HepG2 (cell line): Measurements from ENCODE around the gene CLCN2. TPM values are rescaled to one million over a fixed set of nuclear protein-coding genes. Genes with fewer than 3 reads are reported as not detected.

Experiments
- HNF1B ChIP-seq: sonication (generic); formaldehyde crosslinking; IDR thresholded peaks from 2 replicates; pipeline ENCODE4 v1.5.1; 2020; ENCODE audit warnings: mild to moderate bottlenecking, moderate library complexity, missing genetic modification reagents
- IRX3 ChIP-seq: sonication (generic); formaldehyde crosslinking; IDR thresholded peaks from 2 replicates; pipeline ENCODE4 v1.8.1; 2023; ENCODE audit warnings: mild to moderate bottlenecking, low read depth, missing genetic modification reagents, borderline replicate concordance
- NFKB2 ChIP-seq: sonication (generic); formaldehyde crosslinking; IDR thresholded peaks from 2 replicates; pipeline ENCODE4 v1.4.0; 2020; ENCODE audit warnings: missing genetic modification reagents, borderline replicate concordance
- POLR2A ChIP-seq, 2 experiments: IDR thresholded peaks; 2 replicates each; pipeline ENCODE4 v1.6.1; 2011; ENCODE audit warnings: low read depth in 2 of 2, low read length in 2 of 2, mild to moderate bottlenecking in 1 of 2, moderate library complexity in 1 of 2; ENCODE audit not compliant: insufficient read depth in 1 of 2
- SAP130 ChIP-seq: IDR thresholded peaks from 2 replicates; pipeline ENCODE4 v1.6.1; 2016; ENCODE audit warnings: low read depth
- SKI ChIP-seq: fragments of 450-650 bp; IDR thresholded peaks from one replicate; pipeline ENCODE4 v1.6.1; 2018; ENCODE audit warnings: mild to moderate bottlenecking; ENCODE audit not compliant: partially characterized antibody
- ZBTB33 ChIP-seq: sonication (generic); formaldehyde crosslinking; IDR thresholded peaks from 2 replicates; pipeline ENCODE4 v1.4.0; 2020; ENCODE audit warnings: missing genetic modification reagents
- ZFP41 ChIP-seq: sonication (generic); formaldehyde crosslinking; IDR thresholded peaks from 2 replicates; pipeline ENCODE4 v1.4.0; 2020; ENCODE audit warnings: mild to moderate bottlenecking, missing genetic modification reagents, borderline replicate concordance
- ZFP82 ChIP-seq: sonication (generic); formaldehyde crosslinking; IDR thresholded peaks from 2 replicates; pipeline ENCODE4 v1.5.1; 2020; ENCODE audit warnings: mild to moderate bottlenecking, missing genetic modification reagents, borderline replicate concordance
- polyA plus RNA-seq, 8 experiments: library from polyadenylated mRNA; depleted of rRNA in 3 of 8; stranded (reverse) in 7 of 8; unstranded in 1 of 8; fragments of >200 nt; fragmentation: Illumina TruSeq in 4 of 8; extraction: Trizol in 4 of 8; gene quantifications; 2 replicates each; pipeline versions ENCODE4 v1.2.1 to v1.2.3, GENCODE V29; 2011 to 2016; ENCODE audit warnings: low read depth in 4 of 8, missing spikeins in 1 of 8, mixed read lengths in 1 of 8; ENCODE audit not compliant: insufficient read depth in 1 of 8
- total RNA-seq, 5 experiments: library from RNA; depleted of rRNA; stranded (reverse); fragments of >200 nt; fragmentation: Illumina TruSeq; extraction: Trizol; gene quantifications; 2 replicates each; pipeline ENCODE4 v1.2.3, GENCODE V29; 2016; ENCODE audit warnings: low read depth in 1 of 5
- TF ChIP-seq, protein P1 (sequence below): sonication (generic); formaldehyde crosslinking; IDR thresholded peaks from 2 replicates; pipeline ENCODE4 v1.5.0; 2020; ENCODE audit warnings: mild to moderate bottlenecking, missing genetic modification reagents, moderate library complexity
- TF ChIP-seq, protein P2 (sequence below): sonication (generic); formaldehyde crosslinking; IDR thresholded peaks from 2 replicates; pipeline ENCODE4 v1.5.1; 2020; ENCODE audit warnings: mild to moderate bottlenecking, missing genetic modification reagents, moderate library complexity
- TF ChIP-seq, protein P3 (sequence below), 2 experiments: sonication (generic) in 1 of 2; formaldehyde crosslinking in 1 of 2; IDR thresholded peaks; 2 replicates each; pipeline versions ENCODE4 v1.4.0 to v1.6.1; 2018 to 2020; ENCODE audit warnings: missing genetic modification reagents in 2 of 2, borderline replicate concordance in 1 of 2, low read depth in 1 of 2, mild to moderate bottlenecking in 1 of 2, missing biosample characterization in 1 of 2
- TF ChIP-seq, protein P4 (sequence below): sonication (generic); formaldehyde crosslinking; IDR thresholded peaks from 2 replicates; pipeline ENCODE4 v1.4.0; 2020; ENCODE audit warnings: missing genetic modification reagents

CLCN2 gene
- total and polyA plus RNA-seq, 2 of the 13 experiments (the other 11 are each of a cell fraction or from before 2014, with no cell fraction given) = 11.4 to 13.5 TPM

DNA sequence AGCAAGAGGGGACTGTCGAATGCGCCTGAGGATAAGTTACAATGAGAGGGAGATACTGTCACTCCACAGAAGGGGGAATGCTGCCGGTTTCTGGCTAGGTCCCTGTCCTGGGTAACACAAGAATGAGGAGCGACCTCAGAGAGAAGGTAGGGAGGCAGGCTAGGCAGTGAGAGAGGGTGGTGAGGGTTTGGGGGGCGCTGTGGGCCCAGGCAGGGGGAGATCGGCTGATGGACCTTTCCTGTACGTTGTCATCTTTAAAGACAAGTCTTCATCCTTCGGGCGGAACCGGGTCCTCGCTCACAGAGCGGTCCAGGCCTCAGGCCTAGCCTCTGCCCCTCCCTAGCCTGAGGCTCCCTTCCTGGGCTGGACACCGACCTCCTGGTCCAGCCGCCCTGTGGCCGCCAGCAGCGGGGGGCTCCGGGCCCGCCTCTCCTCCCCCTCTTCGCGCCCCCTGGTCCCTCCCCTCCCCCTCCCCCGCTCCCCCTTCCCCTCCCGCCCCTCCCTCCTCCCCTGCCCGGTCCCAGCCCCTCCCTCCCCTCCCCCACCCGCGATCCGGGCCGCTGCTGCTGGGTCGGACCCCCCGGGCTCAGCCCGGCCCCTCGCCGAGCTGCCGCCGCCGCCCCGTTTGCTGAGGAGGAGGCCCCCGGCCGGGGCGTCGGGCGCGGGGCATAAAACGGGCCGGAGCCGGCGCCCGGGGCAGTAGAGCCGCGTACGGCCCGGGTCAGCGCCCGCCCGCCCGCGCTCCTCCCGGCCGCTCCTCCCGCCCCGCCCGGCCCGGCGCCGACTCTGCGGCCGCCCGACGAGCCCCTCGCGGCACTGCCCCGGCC, 18.2 kb upstream of the CLCN2 start, which contains the start of gene CHRD (continued):
- TF ChIP-seq, protein P1, sequence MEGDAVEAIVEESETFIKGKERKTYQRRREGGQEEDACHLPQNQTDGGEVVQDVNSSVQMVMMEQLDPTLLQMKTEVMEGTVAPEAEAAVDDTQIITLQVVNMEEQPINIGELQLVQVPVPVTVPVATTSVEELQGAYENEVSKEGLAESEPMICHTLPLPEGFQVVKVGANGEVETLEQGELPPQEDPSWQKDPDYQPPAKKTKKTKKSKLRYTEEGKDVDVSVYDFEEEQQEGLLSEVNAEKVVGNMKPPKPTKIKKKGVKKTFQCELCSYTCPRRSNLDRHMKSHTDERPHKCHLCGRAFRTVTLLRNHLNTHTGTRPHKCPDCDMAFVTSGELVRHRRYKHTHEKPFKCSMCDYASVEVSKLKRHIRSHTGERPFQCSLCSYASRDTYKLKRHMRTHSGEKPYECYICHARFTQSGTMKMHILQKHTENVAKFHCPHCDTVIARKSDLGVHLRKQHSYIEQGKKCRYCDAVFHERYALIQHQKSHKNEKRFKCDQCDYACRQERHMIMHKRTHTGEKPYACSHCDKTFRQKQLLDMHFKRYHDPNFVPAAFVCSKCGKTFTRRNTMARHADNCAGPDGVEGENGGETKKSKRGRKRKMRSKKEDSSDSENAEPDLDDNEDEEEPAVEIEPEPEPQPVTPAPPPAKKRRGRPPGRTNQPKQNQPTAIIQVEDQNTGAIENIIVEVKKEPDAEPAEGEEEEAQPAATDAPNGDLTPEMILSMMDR (CRISPR knock-in tag) = peak; percentile 30; the same call in 1 of the 2 replicates
- TF ChIP-seq HNF1B (CRISPR knock-in tag) (0 out of 2 replicates have a peak, but pooled peaks have one; percentile 4), POLR2A (IDR thresholded peaks at IDR 0.05; ENCODE audit: insufficient read depth in 1 of 2, low read depth in 2 of 2, low read length in 2 of 2) (peak in 1 of 2 experiments; percentile 35; a peak in 3 of 4 replicates), IRX3 (CRISPR knock-in tag) (no peak), ZBTB33 (CRISPR knock-in tag) (no peak), NFKB2 (CRISPR knock-in tag) (0 out of 2 replicates have a peak, but pooled peaks have one; percentile 45), SAP130 (CRISPR knock-in tag) (peak; percentile 51; the same call in 1 of the 2 replicates), SKI (no peak), ZFP82 (CRISPR knock-in tag) (no peak), ZFP41 (CRISPR knock-in tag) (no peak)
- TF ChIP-seq, protein P2, sequence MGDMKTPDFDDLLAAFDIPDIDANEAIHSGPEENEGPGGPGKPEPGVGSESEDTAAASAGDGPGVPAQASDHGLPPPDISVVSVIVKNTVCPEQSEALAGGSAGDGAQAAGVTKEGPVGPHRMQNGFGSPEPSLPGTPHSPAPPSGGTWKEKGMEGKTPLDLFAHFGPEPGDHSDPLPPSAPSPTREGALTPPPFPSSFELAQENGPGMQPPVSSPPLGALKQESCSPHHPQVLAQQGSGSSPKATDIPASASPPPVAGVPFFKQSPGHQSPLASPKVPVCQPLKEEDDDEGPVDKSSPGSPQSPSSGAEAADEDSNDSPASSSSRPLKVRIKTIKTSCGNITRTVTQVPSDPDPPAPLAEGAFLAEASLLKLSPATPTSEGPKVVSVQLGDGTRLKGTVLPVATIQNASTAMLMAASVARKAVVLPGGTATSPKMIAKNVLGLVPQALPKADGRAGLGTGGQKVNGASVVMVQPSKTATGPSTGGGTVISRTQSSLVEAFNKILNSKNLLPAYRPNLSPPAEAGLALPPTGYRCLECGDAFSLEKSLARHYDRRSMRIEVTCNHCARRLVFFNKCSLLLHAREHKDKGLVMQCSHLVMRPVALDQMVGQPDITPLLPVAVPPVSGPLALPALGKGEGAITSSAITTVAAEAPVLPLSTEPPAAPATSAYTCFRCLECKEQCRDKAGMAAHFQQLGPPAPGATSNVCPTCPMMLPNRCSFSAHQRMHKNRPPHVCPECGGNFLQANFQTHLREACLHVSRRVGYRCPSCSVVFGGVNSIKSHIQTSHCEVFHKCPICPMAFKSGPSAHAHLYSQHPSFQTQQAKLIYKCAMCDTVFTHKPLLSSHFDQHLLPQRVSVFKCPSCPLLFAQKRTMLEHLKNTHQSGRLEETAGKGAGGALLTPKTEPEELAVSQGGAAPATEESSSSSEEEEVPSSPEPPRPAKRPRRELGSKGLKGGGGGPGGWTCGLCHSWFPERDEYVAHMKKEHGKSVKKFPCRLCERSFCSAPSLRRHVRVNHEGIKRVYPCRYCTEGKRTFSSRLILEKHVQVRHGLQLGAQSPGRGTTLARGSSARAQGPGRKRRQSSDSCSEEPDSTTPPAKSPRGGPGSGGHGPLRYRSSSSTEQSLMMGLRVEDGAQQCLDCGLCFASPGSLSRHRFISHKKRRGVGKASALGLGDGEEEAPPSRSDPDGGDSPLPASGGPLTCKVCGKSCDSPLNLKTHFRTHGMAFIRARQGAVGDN (CRISPR knock-in tag) = peak; percentile 50
- TF ChIP-seq, protein P3, sequence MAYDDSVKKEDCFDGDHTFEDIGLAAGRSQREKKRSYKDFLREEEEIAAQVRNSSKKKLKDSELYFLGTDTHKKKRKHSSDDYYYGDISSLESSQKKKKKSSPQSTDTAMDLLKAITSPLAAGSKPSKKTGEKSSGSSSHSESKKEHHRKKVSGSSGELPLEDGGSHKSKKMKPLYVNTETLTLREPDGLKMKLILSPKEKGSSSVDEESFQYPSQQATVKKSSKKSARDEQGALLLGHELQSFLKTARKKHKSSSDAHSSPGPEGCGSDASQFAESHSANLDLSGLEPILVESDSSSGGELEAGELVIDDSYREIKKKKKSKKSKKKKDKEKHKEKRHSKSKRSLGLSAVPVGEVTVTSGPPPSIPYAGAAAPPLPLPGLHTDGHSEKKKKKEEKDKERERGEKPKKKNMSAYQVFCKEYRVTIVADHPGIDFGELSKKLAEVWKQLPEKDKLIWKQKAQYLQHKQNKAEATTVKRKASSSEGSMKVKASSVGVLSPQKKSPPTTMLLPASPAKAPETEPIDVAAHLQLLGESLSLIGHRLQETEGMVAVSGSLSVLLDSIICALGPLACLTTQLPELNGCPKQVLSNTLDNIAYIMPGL (CRISPR knock-in tag; IDR thresholded peaks at IDR 0.05; ENCODE audit: borderline replicate concordance in 1 of 2, low read depth in 1 of 2) = 0 out of 4 replicates have a peak, but pooled peaks have one; percentile 21 to 23
- TF ChIP-seq, protein P4, sequence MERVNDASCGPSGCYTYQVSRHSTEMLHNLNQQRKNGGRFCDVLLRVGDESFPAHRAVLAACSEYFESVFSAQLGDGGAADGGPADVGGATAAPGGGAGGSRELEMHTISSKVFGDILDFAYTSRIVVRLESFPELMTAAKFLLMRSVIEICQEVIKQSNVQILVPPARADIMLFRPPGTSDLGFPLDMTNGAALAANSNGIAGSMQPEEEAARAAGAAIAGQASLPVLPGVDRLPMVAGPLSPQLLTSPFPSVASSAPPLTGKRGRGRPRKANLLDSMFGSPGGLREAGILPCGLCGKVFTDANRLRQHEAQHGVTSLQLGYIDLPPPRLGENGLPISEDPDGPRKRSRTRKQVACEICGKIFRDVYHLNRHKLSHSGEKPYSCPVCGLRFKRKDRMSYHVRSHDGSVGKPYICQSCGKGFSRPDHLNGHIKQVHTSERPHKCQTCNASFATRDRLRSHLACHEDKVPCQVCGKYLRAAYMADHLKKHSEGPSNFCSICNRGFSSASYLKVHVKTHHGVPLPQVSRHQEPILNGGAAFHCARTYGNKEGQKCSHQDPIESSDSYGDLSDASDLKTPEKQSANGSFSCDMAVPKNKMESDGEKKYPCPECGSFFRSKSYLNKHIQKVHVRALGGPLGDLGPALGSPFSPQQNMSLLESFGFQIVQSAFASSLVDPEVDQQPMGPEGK (CRISPR knock-in tag) = peak; percentile 69; the same call in 1 of the 2 replicates
